ENCODE measurements around the gene MBP.

Gene MBP

DNA sequence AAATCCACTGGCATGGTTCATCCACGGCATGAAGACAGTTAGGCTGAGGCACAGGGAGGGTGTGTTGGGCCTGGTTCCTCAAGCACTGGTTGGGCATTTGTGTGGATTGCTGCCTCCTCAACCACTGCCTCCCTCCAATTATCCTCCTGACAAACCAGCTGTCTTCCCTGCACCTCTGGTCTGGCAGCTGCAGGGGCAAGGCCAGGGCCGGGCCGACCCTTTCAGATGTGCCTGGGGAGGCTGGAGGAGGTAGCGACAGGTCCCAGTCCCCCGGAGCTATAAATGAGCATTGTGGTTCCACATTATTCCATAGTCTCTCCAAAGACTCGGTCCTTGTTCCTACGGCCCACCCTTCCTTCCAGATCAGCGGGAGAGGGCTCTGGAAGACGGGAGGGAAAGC is 86.2 kb downstream of the MBP start:
- no peak for DNase-seq (ENCODE audit: low read depth)
- no peak for TF ChIP-seq CTCF (conservative IDR thresholded peaks at IDR 0.05; ENCODE audit: low read depth, low read length)

GRCh38 chr18:77045677-77046076 is 86.9 kb downstream of the MBP start:
- TF ChIP-seq CTCF (conservative IDR thresholded peaks at IDR 0.05; ENCODE audit: low read depth, low read length) = no peak
- H3K4me3 ChIP-seq (ENCODE audit: low read length) = no peak overlapping the region
- no peak for DNase-seq (ENCODE audit: low read depth)

More for the DNA sequence above, 86.2 kb downstream of the MBP start:
- H3K4me3 ChIP-seq (ENCODE audit: low read length) = no peak overlapping the region

- no peak for TF ChIP-seq CTCF (conservative IDR thresholded peaks at IDR 0.05; ENCODE audit: low read depth, low read length)
- no peak for DNase-seq (ENCODE audit: low read depth)
- no peak overlapping the region for H3K4me3 ChIP-seq (ENCODE audit: low read length)
These were observed 87.5 kb downstream of the MBP start for GRCh38 chr18:77044866-77045664.

- H3K4me3 ChIP-seq (ENCODE audit: low read length) = no peak overlapping the region
- no peak for DNase-seq (ENCODE audit: low read depth)
- no peak for TF ChIP-seq CTCF (conservative IDR thresholded peaks at IDR 0.05; ENCODE audit: low read depth, low read length)
These were observed 88.9 kb downstream of the MBP start for GRCh38 chr18:77043541-77044280.

DNA sequence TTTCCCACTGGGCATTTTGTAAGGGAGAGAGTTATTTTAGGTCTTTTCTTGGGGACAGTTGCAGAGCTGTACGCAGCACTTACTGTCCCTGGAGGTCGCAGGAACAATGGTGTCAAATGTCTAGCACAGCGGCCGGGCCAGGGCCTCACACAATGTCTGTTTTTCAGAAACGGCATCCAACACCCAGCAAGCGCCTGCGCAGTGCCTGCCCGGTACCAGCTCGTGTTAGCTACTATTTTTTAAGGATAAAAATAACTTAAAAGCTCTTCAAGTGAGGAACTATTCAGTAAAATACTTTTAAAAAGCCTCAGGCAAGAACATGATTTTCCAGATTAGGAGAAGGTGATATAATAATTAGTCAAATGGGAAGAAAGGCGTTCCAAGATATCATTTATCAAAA is 90.0 kb downstream of the MBP start:
- no peak for TF ChIP-seq CTCF (conservative IDR thresholded peaks at IDR 0.05; ENCODE audit: low read depth, low read length)
- no peak for DNase-seq (ENCODE audit: low read depth)

GRCh38 chr18:77039196-77040130 is 93.1 kb downstream of the MBP start:
- no peak for TF ChIP-seq CTCF (conservative IDR thresholded peaks at IDR 0.05; ENCODE audit: low read depth, low read length)
- no peak for DNase-seq (ENCODE audit: low read depth)
- no peak overlapping the region for H3K4me3 ChIP-seq (ENCODE audit: low read length)

More for the DNA sequence above, 90.0 kb downstream of the MBP start:
- H3K4me3 ChIP-seq (ENCODE audit: low read length) = no peak overlapping the region
